ENCODE measurements around the gene TIGD1. TPM values are rescaled to one million over a fixed set of nuclear protein-coding genes. Genes with fewer than 3 reads are reported as not detected.

The TIGD1 gene
- total RNA-seq, 1 donor from 2014 or later: 12.0 TPM

DNA sequence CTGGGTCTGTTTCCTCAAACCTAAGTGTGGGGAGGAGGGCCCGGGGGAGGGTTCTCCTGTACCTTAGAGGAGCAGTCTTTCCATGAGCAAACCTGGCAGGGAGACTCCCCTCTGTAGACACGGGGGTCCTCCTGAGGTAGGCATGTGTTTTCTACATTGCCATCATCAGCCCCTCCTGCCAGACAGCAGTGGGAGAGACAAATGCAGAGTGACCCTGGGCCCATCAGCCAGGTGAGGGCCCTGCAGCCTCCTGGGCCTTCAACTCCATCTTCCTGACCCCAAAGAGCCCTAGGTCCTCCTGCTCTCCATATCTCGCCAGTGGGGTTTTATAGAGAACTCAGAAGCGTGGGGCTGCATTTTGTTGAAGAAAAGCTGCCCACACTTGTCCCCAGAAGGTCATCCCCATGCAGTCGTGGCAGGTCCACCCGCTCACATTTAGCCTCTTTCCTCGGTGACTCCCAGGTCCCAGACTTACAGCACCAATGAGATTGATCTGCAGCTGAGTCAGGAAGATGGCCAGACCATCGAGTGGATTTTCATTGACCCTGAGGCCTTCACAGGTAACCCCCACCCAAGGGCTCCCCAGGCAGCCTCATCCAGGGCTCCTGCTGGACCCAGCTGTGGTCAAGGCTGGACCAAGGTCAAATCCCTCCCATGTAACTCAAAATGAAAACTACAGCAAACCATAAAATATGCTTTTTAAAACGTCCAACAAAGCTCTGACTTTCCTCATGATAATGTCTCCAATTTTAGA, 8.2 kb downstream of the TIGD1 start:
- no peak for TF ChIP-seq CTCF (IDR thresholded peaks at IDR 0.05; ENCODE audit: unreplicated experiment)
- Mint-ChIP-seq H3K9me3 (ENCODE audit: low read depth) (no peaks in the 10 kb centered on the region), H3K27me3 (peaks cover 4% of the 10 kb centered on the region), H3K4me1 (ENCODE audit: low read depth) (no peaks in the 10 kb centered on the region), H3K36me3 (ENCODE audit: insufficient read depth) (peaks cover 5% of the 10 kb centered on the region), H3K27ac (no peak overlapping the region), H3K4me3 (ENCODE audit: low read depth) (no peak overlapping the region)
- no peak for DNase-seq (ENCODE audit: low spot score, unreplicated experiment)

DNA sequence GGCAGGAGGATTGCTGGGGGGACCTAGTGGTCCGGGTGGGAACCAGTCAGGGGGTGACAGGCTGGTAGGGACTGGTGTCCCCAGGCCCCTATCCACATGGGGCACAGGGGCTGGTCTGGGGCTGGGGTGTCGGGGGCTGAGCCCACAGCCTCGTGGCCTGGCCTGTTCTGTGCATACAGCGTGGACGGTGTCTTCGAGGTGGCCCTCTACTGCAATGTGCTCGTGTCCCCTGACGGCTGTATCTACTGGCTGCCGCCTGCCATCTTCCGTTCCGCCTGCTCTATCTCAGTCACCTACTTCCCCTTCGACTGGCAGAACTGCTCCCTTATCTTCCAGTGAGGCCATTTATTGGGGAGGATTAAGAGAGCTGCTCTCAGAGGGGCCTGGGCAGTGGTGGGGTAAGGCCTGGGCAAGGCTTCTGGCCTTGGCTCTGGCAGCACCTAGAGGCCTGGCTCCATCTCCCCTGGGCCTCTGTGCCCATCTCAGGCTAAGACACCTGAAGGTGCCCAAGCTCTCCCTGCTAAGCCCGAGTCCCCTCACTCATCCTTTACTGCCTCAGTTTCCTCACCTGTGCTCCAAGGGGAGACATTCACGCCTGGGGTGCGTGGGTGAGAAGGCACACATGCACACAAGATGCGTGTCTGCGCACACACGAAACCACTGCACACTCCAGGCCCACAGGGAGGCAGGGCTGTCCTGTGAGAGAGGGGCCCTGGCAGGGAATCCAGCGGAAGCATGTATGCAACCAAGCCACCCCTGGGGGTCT, 9.0 kb downstream of the TIGD1 start:
- Mint-ChIP-seq H3K9me3 (ENCODE audit: low read depth) (no peaks in the 10 kb centered on the region), H3K36me3 (ENCODE audit: insufficient read depth) (peaks cover 2% of the 10 kb centered on the region), H3K4me3 (ENCODE audit: low read depth) (no peak overlapping the region), H3K27ac (no peak overlapping the region), H3K4me1 (ENCODE audit: low read depth) (no peaks in the 10 kb centered on the region), H3K27me3 (peaks cover 4% of the 10 kb centered on the region)
- no peak for DNase-seq (ENCODE audit: low spot score, unreplicated experiment)
- TF ChIP-seq CTCF (IDR thresholded peaks at IDR 0.05; ENCODE audit: unreplicated experiment): no peak

DNA sequence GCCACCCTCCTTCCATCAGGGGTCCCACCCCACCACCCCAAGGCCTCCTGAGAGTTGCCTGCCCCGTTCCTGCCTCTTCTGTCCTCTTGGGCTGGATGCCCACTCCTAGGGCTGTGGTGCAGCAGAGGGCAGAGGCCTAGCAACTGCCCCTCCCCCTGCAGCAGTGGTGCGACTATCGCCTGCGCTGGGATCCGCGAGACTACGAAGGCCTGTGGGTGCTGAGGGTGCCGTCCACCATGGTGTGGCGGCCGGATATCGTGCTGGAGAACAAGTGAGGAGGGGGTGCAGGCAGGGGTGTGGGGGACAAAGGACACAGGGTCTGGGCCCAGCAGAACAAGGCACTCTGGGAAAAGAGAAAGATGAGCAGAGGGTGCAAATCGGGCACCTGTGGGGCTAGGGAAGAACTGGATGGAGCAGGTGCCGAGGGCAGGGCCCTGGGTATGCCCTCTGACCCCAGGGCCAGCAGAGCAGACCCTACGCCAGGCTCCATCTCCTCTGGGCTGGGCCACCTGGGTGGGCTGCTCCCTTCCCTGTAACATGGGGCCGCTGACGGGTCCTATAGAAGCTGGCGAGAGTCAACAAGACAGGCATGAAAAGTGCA, 9.8 kb downstream of the TIGD1 start:
- Mint-ChIP-seq H3K27ac (peak overlapping the region; percentile 84), H3K36me3 (ENCODE audit: insufficient read depth) (peaks cover 1% of the 10 kb centered on the region), H3K27me3 (peaks cover 4% of the 10 kb centered on the region)

GRCh38 chr2:232539298-232540231, 10.8 kb downstream of the TIGD1 start, which contains the start of gene CHRNG:
Gene CHRNG, plus strand, starts transcription at chr2:232539692. Its CDS starts 56 bp downstream, at chr2:232539748.
- H3K4me1 Mint-ChIP-seq (ENCODE audit: low read depth): no peaks in the 10 kb centered on the region
- H3K27me3 Mint-ChIP-seq: peaks cover 4% of the 10 kb centered on the region
- H3K36me3 Mint-ChIP-seq (ENCODE audit: insufficient read depth): no peaks in the 10 kb centered on the region
- H3K27ac Mint-ChIP-seq: peak within 1 kb of the TSS; percentile 84
- H3K9me3 Mint-ChIP-seq (ENCODE audit: low read depth): no peaks in the 10 kb centered on the region
- no peak within 1 kb of the TSS for H3K4me3 Mint-ChIP-seq (ENCODE audit: low read depth)
- no peak for DNase-seq (ENCODE audit: low spot score, unreplicated experiment)
- TF ChIP-seq CTCF (IDR thresholded peaks at IDR 0.05; ENCODE audit: unreplicated experiment): no peak

More for the DNA sequence above, 9.8 kb downstream of the TIGD1 start:
- no peak for DNase-seq (ENCODE audit: low spot score, unreplicated experiment)
- TF ChIP-seq CTCF (IDR thresholded peaks at IDR 0.05; ENCODE audit: unreplicated experiment): no peak
- Mint-ChIP-seq H3K4me3 (ENCODE audit: low read depth) (no peak overlapping the region), H3K4me1 (ENCODE audit: low read depth) (no peaks in the 10 kb centered on the region), H3K9me3 (ENCODE audit: low read depth) (no peaks in the 10 kb centered on the region)

Data from progenitor cell of endocrine pancreas (in vitro differentiated cells).